ENCODE measurements around the gene ZGPAT. TPM values are rescaled to one million over a fixed set of nuclear protein-coding genes. Genes with fewer than 3 reads are reported as not detected.

Gene ZGPAT
- total and polyA plus RNA-seq, 2 of the 13 experiments (the other 11 are each of a cell fraction or from before 2014, with no cell fraction given) = 23.0 to 41.9 TPM

GRCh38 chr20:63701329-63702035 lies 6.4 kb upstream of the ZGPAT start (continued):
- TF ChIP-seq ZBTB20 (CRISPR knock-in tag; IDR thresholded peaks at IDR 0.05; ENCODE audit: borderline replicate concordance, low read depth) (no peak), AKAP8 (CRISPR knock-in tag; IDR thresholded peaks at IDR 0.05) (peak; percentile 67; the same call in 1 of the 2 replicates), ZNF337 (CRISPR knock-in tag; IDR thresholded peaks at IDR 0.05; ENCODE audit: borderline replicate concordance, low read depth) (no peak), AGO2 (optimal IDR thresholded peaks at IDR 0.05; ENCODE audit: low read depth, low read length) (peak; percentile 97), SCMH1 (CRISPR knock-in tag; IDR thresholded peaks at IDR 0.05; ENCODE audit: borderline replicate concordance) (no peak), ZNF768 (CRISPR knock-in tag; IDR thresholded peaks at IDR 0.05) (peak; percentile 10; the same call in 1 of the 2 replicates), YEATS4 (CRISPR knock-in tag; IDR thresholded peaks at IDR 0.05; ENCODE audit: borderline replicate concordance) (no peak)

DNA sequence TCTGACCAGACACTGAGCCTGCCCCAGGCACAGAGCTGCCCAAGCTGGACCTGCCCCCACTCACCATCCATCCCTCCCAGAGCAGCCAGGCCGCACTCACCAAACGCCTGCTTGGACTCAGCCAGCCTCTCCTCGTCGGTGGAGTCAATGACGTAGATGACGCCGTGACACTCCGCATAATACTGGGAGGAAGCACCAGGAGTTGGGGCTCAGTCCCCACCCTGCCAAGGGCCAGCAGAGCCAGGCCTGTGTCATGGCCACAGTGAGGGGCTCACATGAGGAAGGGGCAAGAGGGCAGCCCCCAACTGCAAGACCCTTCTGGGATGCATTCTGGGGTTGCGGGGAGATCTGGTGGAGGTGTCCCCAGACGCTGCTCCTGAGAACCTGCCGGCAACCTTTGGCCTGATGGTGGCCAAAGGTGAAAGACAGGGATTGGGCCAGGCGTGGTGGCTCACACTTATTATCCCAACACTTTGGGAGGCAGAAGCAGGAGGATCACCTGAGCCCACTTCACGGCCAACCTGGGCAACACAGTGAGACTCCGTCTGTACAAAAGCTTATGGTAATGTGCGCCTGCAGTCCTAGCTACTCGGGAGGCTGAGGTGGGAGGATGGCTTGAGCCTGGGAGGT lies 5.7 kb upstream of the ZGPAT start:
- no TSS peak for BruUV-seq (replicated peaks)
- Histone ChIP-seq H3K27ac (ENCODE audit: extremely low read length, insufficient read depth, low read length) (no peak overlapping the region), H3K9me3 (ENCODE audit: low read length) (no peaks in the 10 kb centered on the region), H3K79me2 (ENCODE audit: insufficient read depth, low read length) (peaks cover 18% of the 10 kb centered on the region), H3K27me3 (ENCODE audit: control insufficient read depth in 1 of 2, insufficient read depth in 2 of 2, low read length in 2 of 2) (no peaks in the 10 kb centered on the region; a peak in 1 of 5 replicates), H3K9ac (ENCODE audit: insufficient read depth, low read depth, low read length) (no peak overlapping the region), H3K4me1 (ENCODE audit: insufficient read depth, low read length) (peaks cover 19% of the 10 kb centered on the region), H3K4me2 (ENCODE audit: low read depth, low read length) (no peak overlapping the region), H2AFZ (ENCODE audit: low read length) (no peak overlapping the region), H3K4me3 (replicated peaks in 1 of 3; ENCODE audit: insufficient read depth in 1 of 3, low read depth in 2 of 3, low read length in 3 of 3) (no peak overlapping the region), H4K20me1 (ENCODE audit: insufficient read depth, low read length) (peaks cover 12% of the 10 kb centered on the region; the same call in 1 of the 2 replicates), H3K36me3 (replicated peaks in 1 of 2; ENCODE audit: control insufficient read depth in 1 of 2, insufficient read depth in 2 of 2, low read length in 2 of 2) (peaks cover 17 to 32% of the 10 kb centered on the region in 2 experiments)
- ChIA-PET POLR2A (interaction anchor here (0.8 to 12.4 kb wide), 4 partner anchors 34 to 164 kb away, joined by 4 to 190 read pairs (median 8); partner anchors contain the start of genes LIME1, SLC2A4RG and TPD52L2), CTCF (ENCODE audit: low intra/inter-chr PET ratio, low total read pairs) (no interaction called here)
- FAIRE-seq (no peak), ATAC-seq (no peak), DNase-seq (ENCODE audit: low spot score) (no peak)
- in situ Hi-C loops (cut with HindIII; ENCODE audit: extremely low pct_ligation_motif_present, low pct_unique_long_range_greater_than_20kb) = loop anchor here (10.0 kb wide), 1 partner anchor 83 kb away; no protein-coding TSS in a partner anchor
- 95% methylated on average over 16 of the region's 16 CpGs for WGBS (ENCODE audit: low lambda C conversion rate)
- intact Hi-C loops (cut with micrococcal nuclease; ENCODE audit: unreplicated experiment) = no loop called here
- TF ChIP-seq ZFYVE20 (CRISPR knock-in tag; IDR thresholded peaks at IDR 0.05; ENCODE audit: borderline replicate concordance, low read depth) (no peak), REL (CRISPR knock-in tag; conservative IDR thresholded peaks at IDR 0.05) (no peak), RORA (CRISPR knock-in tag; IDR thresholded peaks at IDR 0.05) (no peak), ZNF768 (CRISPR knock-in tag; IDR thresholded peaks at IDR 0.05) (0 out of 2 replicates have a peak, but pooled peaks have one; percentile 6), ETV5 (CRISPR knock-in tag; IDR thresholded peaks at IDR 0.05; ENCODE audit: borderline replicate concordance) (no peak; the same call in 1 of the 2 replicates), ZNF143 (CRISPR knock-in tag; IDR thresholded peaks at IDR 0.05) (peak; percentile 10; the same call in 1 of the 2 replicates), PRMT3 (CRISPR knock-in tag; IDR thresholded peaks at IDR 0.05; ENCODE audit: borderline replicate concordance, low read depth) (no peak), POLR2A (IDR thresholded peaks at IDR 0.05; ENCODE audit: insufficient read depth in 1 of 2, low read depth in 2 of 2, low read length in 2 of 2) (peak in 1 of 2 experiments; percentile 54; a peak in 2 of 4 replicates), PITX1 (CRISPR knock-in tag; IDR thresholded peaks at IDR 0.05) (peak; percentile 27; the same call in 1 of the 2 replicates), AGO2 (optimal IDR thresholded peaks at IDR 0.05; ENCODE audit: low read depth, low read length) (peak; percentile 95), ZNF333 (CRISPR knock-in tag; IDR thresholded peaks at IDR 0.05; ENCODE audit: borderline replicate concordance) (0 out of 2 replicates have a peak, but pooled peaks have one; percentile 31), POLR2AphosphoS5 (IDR thresholded peaks at IDR 0.05; ENCODE audit: low read depth, low read length) (0 out of 2 replicates have a peak, but pooled peaks have one; percentile 12), ZNF326 (CRISPR knock-in tag; IDR thresholded peaks at IDR 0.05; ENCODE audit: borderline replicate concordance) (peak; percentile 70; the same call in 1 of the 2 replicates), POLR2G (IDR thresholded peaks at IDR 0.05; ENCODE audit: low read depth, low read length) (0 out of 2 replicates have a peak, but pooled peaks have one; percentile 30), RBM22 (optimal IDR thresholded peaks at IDR 0.05; ENCODE audit: low read length) (peak; percentile 65), MBNL3 (CRISPR knock-in tag; conservative IDR thresholded peaks at IDR 0.05) (no peak), MYC (CRISPR knock-in tag; IDR thresholded peaks at IDR 0.05; ENCODE audit: borderline replicate concordance) (0 out of 2 replicates have a peak, but pooled peaks have one; percentile 5), BHLHE40 (IDR thresholded peaks at IDR 0.05; ENCODE audit: low read length) (no peak), SP5 (CRISPR knock-in tag; IDR thresholded peaks at IDR 0.05; ENCODE audit: borderline replicate concordance, low read depth) (no peak)
